Type B pancreatic cell (in vitro differentiated cells): ENCODE results near the gene TFEC. TPM values are rescaled to one million over a fixed set of nuclear protein-coding genes. Genes with fewer than 3 reads are reported as not detected.
"Not testable (repeated sequence)": the region's sequence is repeated elsewhere in the genome, so short reads cannot be mapped to it uniquely, and the experiment has no call there.

Experiments used
- DNase-seq: peaks from one replicate; pipeline ENCODE4 v3.0.0; 2021; ENCODE audit warnings: mixed read lengths; ENCODE audit not compliant: unreplicated experiment; ENCODE audit errors: extremely low spot score
- H3K27ac Mint-ChIP-seq: 2 replicates; pipeline ENCODE4 v1.8.0; 2021; ENCODE audit warnings: mild to moderate bottlenecking, mixed read lengths
- H3K27me3 Mint-ChIP-seq: 2 replicates; pipeline ENCODE4 v1.8.0; 2021; ENCODE audit warnings: mixed read lengths
- H3K36me3 Mint-ChIP-seq: 2 replicates; pipeline ENCODE4 v1.8.0; 2021; ENCODE audit warnings: mixed read lengths
- H3K4me1 Mint-ChIP-seq: one replicate; pipeline ENCODE4 v1.8.0; 2021; ENCODE audit warnings: mixed read lengths; ENCODE audit not compliant: unreplicated experiment
- H3K4me3 Mint-ChIP-seq: 2 replicates; pipeline ENCODE4 v1.8.0; 2021; ENCODE audit warnings: mild to moderate bottlenecking, mixed read lengths
- H3K9me3 Mint-ChIP-seq: 2 replicates; pipeline ENCODE4 v1.8.0; 2021; ENCODE audit warnings: mixed read lengths
- CTCF ChIP-seq: fragments of 200-600 bp; sonication (generic); conservative IDR thresholded peaks from 2 replicates; pipeline ENCODE4 v1.5.0; 2021; ENCODE audit warnings: antibody characterized with exemption, mild to moderate bottlenecking
- total RNA-seq: library from RNA; stranded (reverse); gene quantifications from 2 replicates; pipeline ENCODE4 v1.2.1, GENCODE V29; 2021; ENCODE audit warnings: low replicate concordance

Gene TFEC
- total RNA-seq, 1 donor from 2014 or later, result 0.12 TPM

GRCh38 chr7:115941703-115942268, 88.8 kb downstream of the TFEC start:
- no peaks in the 10 kb centered on the region for H3K36me3 Mint-ChIP-seq
- DNase-seq, result no peak
- no peak overlapping the region for H3K4me3 Mint-ChIP-seq
- no peaks in the 10 kb centered on the region for H3K9me3 Mint-ChIP-seq
- no peak for TF ChIP-seq CTCF
- H3K27ac Mint-ChIP-seq, result no peak overlapping the region
- H3K27me3 Mint-ChIP-seq, result no peaks in the 10 kb centered on the region
- no peaks in the 10 kb centered on the region for H3K4me1 Mint-ChIP-seq

GRCh38 chr7:115940460-115941060, 90.0 kb downstream of the TFEC start:
- no peaks in the 10 kb centered on the region for H3K9me3 Mint-ChIP-seq
- no peak for TF ChIP-seq CTCF
- no peak overlapping the region for H3K4me3 Mint-ChIP-seq
- no peaks in the 10 kb centered on the region for H3K36me3 Mint-ChIP-seq
- no peak for DNase-seq
- no peaks in the 10 kb centered on the region for H3K27me3 Mint-ChIP-seq
- H3K27ac Mint-ChIP-seq, result no peak overlapping the region
- no peaks in the 10 kb centered on the region for H3K4me1 Mint-ChIP-seq

- Mint-ChIP-seq H3K27ac (no peak overlapping the region), H3K9me3 (no peaks in the 10 kb centered on the region), H3K27me3 (no peaks in the 10 kb centered on the region), H3K4me1 (no peaks in the 10 kb centered on the region), H3K4me3 (no peak overlapping the region), H3K36me3 (no peaks in the 10 kb centered on the region)
- TF ChIP-seq CTCF, result no peak
- no peak for DNase-seq
Measured at GRCh38 chr7:115937960-115938359, 92.6 kb downstream of the TFEC start.

- Mint-ChIP-seq H3K27ac (no peak overlapping the region), H3K4me1 (no peaks in the 10 kb centered on the region), H3K4me3 (no peak overlapping the region), H3K36me3 (no peaks in the 10 kb centered on the region), H3K9me3 (no peaks in the 10 kb centered on the region), H3K27me3 (no peaks in the 10 kb centered on the region)
- no peak for DNase-seq
- TF ChIP-seq CTCF, result no peak
Measured at GRCh38 chr7:115933471-115933870, 97.1 kb downstream of the TFEC start.

- Mint-ChIP-seq H3K27me3 (no peaks in the 10 kb centered on the region), H3K4me3 (no peak overlapping the region), H3K27ac (no peak overlapping the region), H3K36me3 (no peaks in the 10 kb centered on the region), H3K4me1 (no peaks in the 10 kb centered on the region), H3K9me3 (no peaks in the 10 kb centered on the region)
- TF ChIP-seq CTCF, result no peak
- DNase-seq, result no peak
Measured at GRCh38 chr7:115932880-115933279, 97.7 kb downstream of the TFEC start.

GRCh38 chr7:115930184-115930583, 100.4 kb downstream of the TFEC start:
- not testable (repeated sequence) for H3K27me3 Mint-ChIP-seq, H3K4me1 Mint-ChIP-seq, H3K4me3 Mint-ChIP-seq, H3K9me3 Mint-ChIP-seq, H3K27ac Mint-ChIP-seq, H3K36me3 Mint-ChIP-seq, DNase-seq

GRCh38 chr7:115929736-115930135, 100.8 kb downstream of the TFEC start:
- H3K36me3 Mint-ChIP-seq, DNase-seq, H3K4me3 Mint-ChIP-seq, H3K27ac Mint-ChIP-seq, H3K9me3 Mint-ChIP-seq, H3K4me1 Mint-ChIP-seq, H3K27me3 Mint-ChIP-seq: not testable (repeated sequence)
